Measurements from ENCODE around the gene NSG1.
A peak's percentile ranks its signal among the peaks of the same experiment; 100 is the strongest.

NSG1 gene

GRCh38 chr4:4446434-4446833 lies 59.5 kb downstream of the NSG1 start:
- no peak overlapping the region for H3K4me3 ChIP-seq (replicated peaks; ENCODE audit: low read depth, low read length)
- TF ChIP-seq CTCF (IDR thresholded peaks at IDR 0.05; ENCODE audit: low read length, missing control alignments): no peak
- no peak for DNase-seq (ENCODE audit: low read depth)

DNA sequence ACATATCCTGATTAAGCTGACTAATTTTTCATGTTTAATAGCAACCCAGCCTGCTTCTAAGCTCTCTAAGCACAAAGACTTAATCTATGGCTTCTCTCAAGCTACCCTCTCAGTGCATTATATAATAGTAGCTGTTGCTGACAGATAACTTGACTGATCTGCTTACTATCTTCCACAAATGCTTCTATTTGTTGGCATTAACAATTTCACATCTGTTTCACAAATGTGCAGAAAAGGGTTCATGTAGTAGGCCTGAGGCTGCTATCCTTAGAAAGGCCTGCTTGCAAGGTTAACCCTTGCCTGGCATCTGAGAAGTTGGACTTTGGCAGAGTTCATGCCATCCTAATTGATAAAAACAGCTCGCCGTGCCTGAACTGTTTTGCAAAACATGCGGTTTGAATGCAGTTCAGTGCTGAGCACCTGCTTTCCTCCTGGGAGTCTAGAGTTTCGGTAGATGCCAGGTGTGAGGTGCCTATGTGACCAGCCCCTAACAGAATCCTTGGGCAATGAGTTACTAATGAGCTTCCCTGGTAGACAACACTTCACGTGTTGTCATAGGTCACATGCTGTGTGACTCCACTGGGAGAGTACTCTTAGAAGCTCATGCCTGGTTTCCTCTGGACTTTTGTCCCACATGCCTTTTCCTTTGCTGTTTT lies 68.4 kb downstream of the NSG1 start:
- no peak for DNase-seq (ENCODE audit: low read depth)
- TF ChIP-seq CTCF (IDR thresholded peaks at IDR 0.05; ENCODE audit: low read length, missing control alignments): no peak
- H3K4me3 ChIP-seq (replicated peaks; ENCODE audit: low read depth, low read length): no peak overlapping the region

DNA sequence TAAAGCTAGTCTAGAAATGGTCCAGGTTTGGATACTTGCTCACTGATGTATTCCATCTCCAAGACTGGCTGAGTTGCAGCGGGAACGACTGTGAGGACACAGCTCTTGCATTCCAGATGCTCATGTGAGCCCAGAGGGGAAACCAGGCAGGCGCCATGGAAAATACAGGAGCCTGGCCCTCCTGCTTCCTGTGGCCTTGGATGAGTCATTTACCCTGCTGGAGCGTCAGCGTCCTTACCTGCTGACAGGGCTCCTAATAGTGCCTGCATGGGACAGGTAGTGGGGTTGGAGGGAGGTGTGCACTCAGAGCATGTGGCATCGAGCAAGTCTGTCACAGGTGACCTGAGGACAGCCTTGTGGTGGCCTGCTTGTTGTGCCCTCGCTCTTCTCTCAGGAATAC lies 69.4 kb downstream of the NSG1 start:
- TF ChIP-seq CTCF (IDR thresholded peaks at IDR 0.05; ENCODE audit: low read length, missing control alignments): no peak
- H3K4me3 ChIP-seq (replicated peaks; ENCODE audit: low read depth, low read length): no peak overlapping the region
- DNase-seq (ENCODE audit: low read depth): peak; percentile 35

DNA sequence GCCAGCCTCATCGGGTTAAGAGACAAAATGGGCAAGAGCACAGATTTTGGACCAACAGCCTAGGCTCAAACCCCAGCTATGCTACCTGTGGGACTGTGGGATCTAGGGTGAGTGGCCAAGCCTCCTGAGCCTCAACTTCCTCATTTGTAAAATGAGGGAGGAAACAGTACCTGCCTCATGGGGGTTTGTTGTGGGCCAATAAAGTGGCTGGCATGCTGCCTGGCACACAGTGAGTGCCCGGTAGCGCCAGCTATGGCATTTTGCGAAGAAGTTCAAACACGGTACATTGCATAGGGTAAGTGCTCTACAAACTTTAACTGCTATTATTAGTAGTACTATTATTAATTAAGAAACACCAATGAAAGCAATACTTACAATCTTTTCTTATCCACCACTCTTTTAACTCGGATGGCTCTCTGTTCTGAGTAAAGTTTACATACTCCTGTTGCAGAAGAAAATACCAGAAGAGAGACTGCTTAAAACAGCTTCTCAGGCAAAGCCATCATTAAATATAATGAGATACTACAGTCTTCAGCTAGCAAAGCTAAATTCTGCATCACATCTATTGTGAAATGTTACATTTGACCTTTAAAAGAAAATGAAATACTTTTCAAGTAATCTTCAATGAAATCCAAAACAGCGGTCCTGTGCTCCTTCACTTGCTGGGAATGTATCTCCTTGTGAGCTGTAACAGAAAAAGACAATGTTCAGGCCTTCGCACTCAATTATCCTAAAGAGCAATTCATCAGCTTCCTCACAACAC lies 70.1 kb downstream of the NSG1 start:
- no peak for TF ChIP-seq CTCF (IDR thresholded peaks at IDR 0.05; ENCODE audit: low read length, missing control alignments)
- DNase-seq (ENCODE audit: low read depth): no peak
- H3K4me3 ChIP-seq (replicated peaks; ENCODE audit: low read depth, low read length): no peak overlapping the region

GRCh38 chr4:4457803-4458553 lies 71.1 kb downstream of the NSG1 start:
- TF ChIP-seq CTCF (IDR thresholded peaks at IDR 0.05; ENCODE audit: low read length, missing control alignments): no peak
- DNase-seq (ENCODE audit: low read depth): peak; percentile 34
- H3K4me3 ChIP-seq (replicated peaks; ENCODE audit: low read depth, low read length): no peak overlapping the region

DNA sequence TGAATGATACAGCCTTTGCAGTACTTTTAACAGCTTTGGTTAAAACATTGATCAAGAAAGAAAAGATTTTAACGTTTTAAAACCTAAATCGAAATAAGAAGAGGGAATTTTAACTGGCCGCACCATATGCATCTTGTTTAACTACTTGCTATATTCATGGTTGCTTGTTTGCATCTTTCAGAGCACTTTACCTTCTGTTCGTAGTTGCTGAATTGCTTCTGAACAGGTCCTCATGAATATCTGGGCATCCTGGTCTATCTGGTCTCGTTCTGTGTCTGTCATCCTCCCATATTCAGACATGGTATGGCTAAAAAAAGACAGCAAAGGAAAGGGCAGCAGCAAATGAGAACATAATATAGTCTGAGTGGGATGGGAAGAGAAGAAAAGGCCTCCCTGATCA lies 72.3 kb downstream of the NSG1 start:
- no peak overlapping the region for H3K4me3 ChIP-seq (replicated peaks; ENCODE audit: low read depth, low read length)
- no peak for DNase-seq (ENCODE audit: low read depth)
- TF ChIP-seq CTCF (IDR thresholded peaks at IDR 0.05; ENCODE audit: low read length, missing control alignments): no peak

Measured in fibroblast of pulmonary artery (primary cell).